GM18858 (cell line): ENCODE data around the gene PPM1B.
"Not testable (repeated sequence)": the region's sequence is repeated elsewhere in the genome, so short reads cannot be mapped to it uniquely, and the experiment has no call there.

Experiments used
- ATAC-seq: cut with Tn5 transposase; IDR thresholded peaks from one replicate; pipeline ENCODE4 v1.9.1; 2021; ENCODE audit not compliant: unreplicated experiment

Gene PPM1B

GRCh38 chr2:44168681-44169154 is at the start of gene PPM1B:
Gene PPM1B, plus strand, starts transcription at chr2:44168875. Its CDS starts 32,325 bp downstream, at chr2:44201200.
- peak; percentile 37 for ATAC-seq

- no peak for ATAC-seq
Measured at GRCh38 chr2:44119878-44120277, 48.8 kb upstream of the PPM1B start.

GRCh38 chr2:44120428-44120827 is 48.2 kb upstream of the PPM1B start:
- ATAC-seq, result no peak

GRCh38 chr2:44121899-44122298 is 46.8 kb upstream of the PPM1B start:
- no peak for ATAC-seq

GRCh38 chr2:44124500-44124899 is 44.2 kb upstream of the PPM1B start:
- no peak for ATAC-seq

- ATAC-seq, result no peak
Measured at GRCh38 chr2:44126106-44126797, 42.4 kb upstream of the PPM1B start.

- ATAC-seq, result no peak
Measured at GRCh38 chr2:44130441-44130840, 38.2 kb upstream of the PPM1B start.

GRCh38 chr2:44131177-44131576 is 37.5 kb upstream of the PPM1B start:
- no peak for ATAC-seq

GRCh38 chr2:44133602-44134001 is 35.1 kb upstream of the PPM1B start:
- ATAC-seq, result not testable (repeated sequence)

- ATAC-seq, result no peak
Measured at GRCh38 chr2:44134848-44135247, 33.8 kb upstream of the PPM1B start.

- no peak for ATAC-seq
Measured at GRCh38 chr2:44135296-44135695, 33.4 kb upstream of the PPM1B start.

GRCh38 chr2:44135771-44136170 is 32.9 kb upstream of the PPM1B start:
- no peak for ATAC-seq

GRCh38 chr2:44136252-44136651 is 32.4 kb upstream of the PPM1B start:
- ATAC-seq, result no peak

- no peak for ATAC-seq
Measured at GRCh38 chr2:44137048-44137447, 31.6 kb upstream of the PPM1B start.

GRCh38 chr2:44137872-44138551 is 30.7 kb upstream of the PPM1B start:
- no peak for ATAC-seq

- no peak for ATAC-seq
Measured at GRCh38 chr2:44139741-44140140, 28.9 kb upstream of the PPM1B start.

- no peak for ATAC-seq
Measured at GRCh38 chr2:44142306-44142705, 26.4 kb upstream of the PPM1B start.

GRCh38 chr2:44143701-44144100 is 25.0 kb upstream of the PPM1B start:
- ATAC-seq, result no peak

GRCh38 chr2:44148999-44149398 is 19.7 kb upstream of the PPM1B start:
- no peak for ATAC-seq

GRCh38 chr2:44150473-44150872 is 18.2 kb upstream of the PPM1B start:
- ATAC-seq, result no peak

GRCh38 chr2:44152865-44153669 is 15.6 kb upstream of the PPM1B start:
- no peak for ATAC-seq
